OCI-LY3 (cell line): ENCODE results near the gene ZC3H10.

ENCODE experiments used
- H2AFZ ChIP-seq: fragments of 200-600, 300-600 bp; shearing (Covaris generic); 2 replicates; pipeline ENCODE4 v1.6.0; 2014; ENCODE audit warnings: antibody characterized with exemption, low read depth, low read length
- H3K27ac ChIP-seq: fragments of 200-600, 300-600 bp; sonication (generic); 2 replicates; pipeline ENCODE4 v1.5.1; 2014; ENCODE audit warnings: mild to moderate bottlenecking, low read length, moderate library complexity, mixed read lengths
- H3K27me3 ChIP-seq: fragments of 200-600, 300-600 bp; sonication (generic); 2 replicates; pipeline ENCODE4 v1.6.1; 2014; ENCODE audit warnings: low read depth, low read length, mixed read lengths
- H3K36me3 ChIP-seq: fragments of 200-600, 300-600 bp; sonication (generic); replicated peaks from 2 replicates; pipeline ENCODE3; 2014; ENCODE audit warnings: low read depth, low read length, mixed read lengths
- H3K4me1 ChIP-seq: fragments of 300-600, 200-600 bp; sonication (generic); 2 replicates; pipeline ENCODE4 v1.6.1; 2014; ENCODE audit warnings: low read length, mixed read lengths
- H3K4me2 ChIP-seq: fragments of 200-600, 300-600 bp; sonication (generic); 2 replicates; pipeline ENCODE4 v1.6.1; 2014; ENCODE audit warnings: low read length, mixed read lengths
- H3K4me3 ChIP-seq: fragments of 300-600, 200-600 bp; sonication (generic); 2 replicates; pipeline ENCODE4 v1.5.1; 2014; ENCODE audit warnings: antibody characterized with exemption, mild to moderate bottlenecking, low read length, moderate library complexity
- H3K79me2 ChIP-seq: fragments of 300-600, 200-600 bp; shearing (Covaris generic); 2 replicates; pipeline ENCODE4 v1.6.1; 2014; ENCODE audit warnings: mild to moderate bottlenecking, low read length, mixed read lengths
- H3K9ac ChIP-seq: fragments of 300-600, 200-600 bp; shearing (Covaris generic); 2 replicates; pipeline ENCODE4 v1.6.0; 2014; ENCODE audit warnings: mild to moderate bottlenecking, low read length, moderate library complexity
- H3K9me3 ChIP-seq: fragments of 200-600, 300-600 bp; shearing (Covaris generic); 2 replicates; pipeline ENCODE4 v1.6.1; 2014; ENCODE audit warnings: low read length, mixed read lengths; ENCODE audit not compliant: insufficient read depth
- H4K20me1 ChIP-seq: fragments of 200-600, 300-600 bp; sonication (generic); 2 replicates; pipeline ENCODE4 v1.6.1; 2016; ENCODE audit warnings: low read length, mixed read lengths; ENCODE audit not compliant: insufficient read depth
- EZH2phosphoT487 ChIP-seq: fragments of 200-600 bp; shearing (Covaris generic); IDR thresholded peaks from 2 replicates; pipeline ENCODE4 v1.6.1; 2018; ENCODE audit warnings: antibody characterized with exemption, mixed run types, low read depth
- TF ChIP-seq, protein P1 (sequence below): fragments of 200-600, 300-600 bp; sonication (generic); IDR thresholded peaks from 2 replicates; pipeline ENCODE4 v1.5.1; 2014; ENCODE audit warnings: antibody characterized with exemption, low read length, low read depth

ZC3H10 gene

DNA sequence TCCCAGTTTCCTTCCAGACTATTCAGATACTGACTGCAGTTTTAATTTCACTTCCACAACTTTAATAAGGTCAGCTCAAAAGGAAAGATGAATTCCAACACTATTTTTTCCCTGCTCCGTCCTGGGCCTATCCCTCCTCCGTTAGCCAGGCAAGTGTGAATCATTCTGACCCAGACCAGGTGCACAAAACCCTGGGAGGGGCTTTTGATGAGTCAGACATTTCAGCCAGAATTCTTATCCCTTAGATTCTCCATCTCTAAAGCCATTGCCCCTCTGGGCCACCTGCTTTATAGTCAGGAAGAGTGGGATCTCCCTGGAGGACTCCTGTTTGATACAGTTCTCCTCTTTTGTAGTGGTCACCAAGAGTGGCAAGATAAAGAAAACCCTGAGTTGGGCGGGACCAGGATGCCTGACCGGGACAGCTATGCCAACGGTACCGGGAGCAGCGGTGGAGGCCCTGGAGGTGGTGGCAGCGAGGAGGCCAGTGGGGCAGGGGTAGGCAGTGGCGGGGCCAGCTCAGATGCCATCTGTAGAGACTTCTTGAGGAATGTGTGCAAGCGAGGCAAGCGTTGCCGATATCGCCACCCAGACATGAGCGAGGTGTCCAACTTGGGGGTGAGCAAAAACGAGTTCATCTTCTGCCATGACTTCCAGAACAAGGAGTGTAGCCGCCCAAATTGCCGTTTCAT lies 2.2 kb downstream of the ZC3H10 start:
- no peak overlapping the region for H3K27ac ChIP-seq
- no peak overlapping the region for H2AFZ ChIP-seq

DNA sequence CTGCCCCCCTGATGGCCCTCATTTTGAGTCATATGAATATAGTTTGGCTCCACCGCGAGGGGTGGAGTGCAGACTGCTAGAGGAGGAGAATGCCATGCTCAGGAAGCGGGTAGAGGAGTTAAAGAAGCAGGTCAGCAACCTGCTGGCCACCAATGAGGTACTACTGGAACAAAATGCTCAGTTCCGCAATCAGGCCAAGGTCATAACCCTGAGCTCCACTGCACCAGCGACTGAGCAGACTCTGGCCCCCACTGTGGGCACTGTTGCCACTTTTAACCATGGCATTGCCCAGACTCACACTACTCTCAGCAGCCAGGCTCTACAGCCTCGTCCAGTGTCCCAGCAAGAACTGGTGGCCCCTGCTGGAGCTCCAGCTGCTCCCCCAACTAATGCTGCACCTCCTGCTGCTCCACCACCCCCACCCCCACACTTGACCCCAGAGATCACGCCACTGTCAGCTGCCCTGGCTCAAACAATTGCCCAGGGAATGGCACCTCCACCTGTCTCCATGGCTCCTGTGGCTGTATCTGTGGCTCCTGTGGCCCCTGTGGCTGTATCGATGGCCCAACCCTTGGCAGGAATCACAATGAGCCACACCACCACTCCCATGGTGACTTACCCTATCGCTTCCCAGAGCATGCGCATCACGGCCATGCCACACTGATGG lies 3.3 kb downstream of the ZC3H10 start:
- Histone ChIP-seq H2AFZ (no peak overlapping the region), H3K36me3 (peaks cover 14% of the 10 kb centered on the region), H3K4me2 (no peak overlapping the region), H4K20me1 (no peaks in the 10 kb centered on the region), H3K4me3 (no peak overlapping the region), H3K79me2 (peaks cover 21% of the 10 kb centered on the region), H3K9me3 (no peaks in the 10 kb centered on the region), H3K9ac (no peak overlapping the region), H3K4me1 (peaks cover 24% of the 10 kb centered on the region), H3K27ac (no peak overlapping the region), H3K27me3 (no peaks in the 10 kb centered on the region)
- TF ChIP-seq, protein P1, sequence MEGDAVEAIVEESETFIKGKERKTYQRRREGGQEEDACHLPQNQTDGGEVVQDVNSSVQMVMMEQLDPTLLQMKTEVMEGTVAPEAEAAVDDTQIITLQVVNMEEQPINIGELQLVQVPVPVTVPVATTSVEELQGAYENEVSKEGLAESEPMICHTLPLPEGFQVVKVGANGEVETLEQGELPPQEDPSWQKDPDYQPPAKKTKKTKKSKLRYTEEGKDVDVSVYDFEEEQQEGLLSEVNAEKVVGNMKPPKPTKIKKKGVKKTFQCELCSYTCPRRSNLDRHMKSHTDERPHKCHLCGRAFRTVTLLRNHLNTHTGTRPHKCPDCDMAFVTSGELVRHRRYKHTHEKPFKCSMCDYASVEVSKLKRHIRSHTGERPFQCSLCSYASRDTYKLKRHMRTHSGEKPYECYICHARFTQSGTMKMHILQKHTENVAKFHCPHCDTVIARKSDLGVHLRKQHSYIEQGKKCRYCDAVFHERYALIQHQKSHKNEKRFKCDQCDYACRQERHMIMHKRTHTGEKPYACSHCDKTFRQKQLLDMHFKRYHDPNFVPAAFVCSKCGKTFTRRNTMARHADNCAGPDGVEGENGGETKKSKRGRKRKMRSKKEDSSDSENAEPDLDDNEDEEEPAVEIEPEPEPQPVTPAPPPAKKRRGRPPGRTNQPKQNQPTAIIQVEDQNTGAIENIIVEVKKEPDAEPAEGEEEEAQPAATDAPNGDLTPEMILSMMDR, result no peak
- no peak for TF ChIP-seq EZH2phosphoT487

More for the DNA sequence above, 2.2 kb downstream of the ZC3H10 start:
- no peaks in the 10 kb centered on the region for H3K27me3 ChIP-seq
- no peak overlapping the region for H3K4me3 ChIP-seq
- H3K36me3 ChIP-seq, result peaks cover 14% of the 10 kb centered on the region
- no peak for TF ChIP-seq EZH2phosphoT487
- TF ChIP-seq, protein P1, result no peak
- H4K20me1 ChIP-seq, result no peaks in the 10 kb centered on the region
- no peak overlapping the region for H3K9ac ChIP-seq
- H3K4me1 ChIP-seq, result peaks cover 17% of the 10 kb centered on the region
- no peaks in the 10 kb centered on the region for H3K9me3 ChIP-seq
- H3K4me2 ChIP-seq, result no peak overlapping the region
- peaks cover 21% of the 10 kb centered on the region for H3K79me2 ChIP-seq

DNA sequence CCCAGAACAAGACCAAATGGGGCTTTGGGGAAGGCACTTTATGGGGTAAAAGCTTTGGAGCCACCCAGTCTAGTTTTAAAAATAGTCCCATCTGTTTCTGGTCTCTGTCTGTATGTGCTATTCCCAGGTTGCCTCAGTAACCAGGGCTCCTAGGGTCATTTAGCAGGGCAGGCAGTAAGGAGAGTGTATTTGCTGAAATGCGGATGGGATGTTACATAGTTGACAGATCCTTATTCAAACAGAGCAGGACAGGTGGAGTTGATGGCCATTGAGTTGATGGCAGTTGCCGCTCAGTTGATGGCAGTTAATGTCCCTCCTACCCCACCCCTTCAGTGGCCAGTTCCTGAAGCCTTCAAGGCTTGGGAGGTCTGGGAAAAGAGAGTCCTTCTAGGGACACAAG lies 4.6 kb downstream of the ZC3H10 start:
- Histone ChIP-seq H3K9ac (no peak overlapping the region), H3K4me3 (no peak overlapping the region), H3K36me3 (peaks cover 6% of the 10 kb centered on the region), H3K4me1 (peaks cover 37% of the 10 kb centered on the region), H3K27me3 (no peaks in the 10 kb centered on the region), H3K9me3 (no peaks in the 10 kb centered on the region), H2AFZ (no peak overlapping the region), H3K4me2 (no peak overlapping the region), H4K20me1 (no peaks in the 10 kb centered on the region), H3K79me2 (peaks cover 9% of the 10 kb centered on the region), H3K27ac (no peak overlapping the region)
- TF ChIP-seq EZH2phosphoT487, result no peak
- TF ChIP-seq, protein P1, result no peak

GRCh38 chr12:56124133-56124532 lies 6.1 kb downstream of the ZC3H10 start:
- H3K9me3 ChIP-seq, result no peaks in the 10 kb centered on the region
- no peaks in the 10 kb centered on the region for H3K27me3 ChIP-seq
- peaks cover 5% of the 10 kb centered on the region for H3K36me3 ChIP-seq
- TF ChIP-seq, protein P1, result no peak
- no peak for TF ChIP-seq EZH2phosphoT487
- no peaks in the 10 kb centered on the region for H4K20me1 ChIP-seq
- H2AFZ ChIP-seq, result no peak overlapping the region
- H3K4me1 ChIP-seq, result peaks cover 33% of the 10 kb centered on the region
- no peak overlapping the region for H3K4me3 ChIP-seq
- H3K9ac ChIP-seq, result no peak overlapping the region
- no peak overlapping the region for H3K27ac ChIP-seq
- peaks cover 12% of the 10 kb centered on the region for H3K79me2 ChIP-seq
- no peak overlapping the region for H3K4me2 ChIP-seq
